RWPE2 (cell line): Measurements from ENCODE around the gene PDE4B.

Source experiments
- ATAC-seq: fragments of 200-7000 bp; cut with Tn5 transposase; 3 replicates; pipeline ENCODE4 v1.9.1; 2021; ENCODE audit warnings: low read depth
- DNase-seq: peaks from one replicate; pipeline ENCODE4 v3.0.0-alpha.2; 2020; ENCODE audit warnings: low spot score
- H3K27ac ChIP-seq: fragments of 450-650 bp; 2 replicates; pipeline ENCODE4 v1.5.1; 2017; ENCODE audit warnings: mild to moderate bottlenecking; ENCODE audit not compliant: poor library complexity, severe bottlenecking
- H3K27me3 ChIP-seq: fragments of 250-450 bp; sonication (Bioruptor Pico); 2 replicates; pipeline ENCODE4 v1.5.1; 2021; ENCODE audit warnings: mild to moderate bottlenecking, moderate library complexity; ENCODE audit not compliant: insufficient read depth, poor library complexity, severe bottlenecking
- H3K36me3 ChIP-seq: fragments of 250-450 bp; sonication (Bioruptor Pico); 2 replicates; pipeline ENCODE4 v1.5.1; 2020; ENCODE audit warnings: low read depth, mild to moderate bottlenecking, moderate library complexity
- H3K4me1 ChIP-seq: fragments of 250-450 bp; sonication (Bioruptor Pico); 2 replicates; pipeline ENCODE4 v1.5.1; 2021; ENCODE audit warnings: mild to moderate bottlenecking, moderate library complexity; ENCODE audit not compliant: insufficient read depth, poor library complexity, severe bottlenecking
- H3K4me3 ChIP-seq: fragments of 250-450 bp; sonication (Bioruptor Pico); 2 replicates; pipeline ENCODE4 v1.5.1; 2021; ENCODE audit warnings: mild to moderate bottlenecking, moderate library complexity; ENCODE audit not compliant: severe bottlenecking
- H3K9me3 ChIP-seq: fragments of 250-450 bp; sonication (Bioruptor Pico); 2 replicates; pipeline ENCODE4 v1.5.1; 2021; ENCODE audit warnings: mild to moderate bottlenecking, moderate library complexity; ENCODE audit not compliant: severe bottlenecking
- TF ChIP-seq, protein P1 (sequence below): fragments of 450-650 bp; IDR thresholded peaks from one replicate; pipeline ENCODE4 v1.5.1; 2017; ENCODE audit warnings: mild to moderate bottlenecking, moderate library complexity; ENCODE audit not compliant: poor library complexity, severe bottlenecking

The PDE4B gene

DNA sequence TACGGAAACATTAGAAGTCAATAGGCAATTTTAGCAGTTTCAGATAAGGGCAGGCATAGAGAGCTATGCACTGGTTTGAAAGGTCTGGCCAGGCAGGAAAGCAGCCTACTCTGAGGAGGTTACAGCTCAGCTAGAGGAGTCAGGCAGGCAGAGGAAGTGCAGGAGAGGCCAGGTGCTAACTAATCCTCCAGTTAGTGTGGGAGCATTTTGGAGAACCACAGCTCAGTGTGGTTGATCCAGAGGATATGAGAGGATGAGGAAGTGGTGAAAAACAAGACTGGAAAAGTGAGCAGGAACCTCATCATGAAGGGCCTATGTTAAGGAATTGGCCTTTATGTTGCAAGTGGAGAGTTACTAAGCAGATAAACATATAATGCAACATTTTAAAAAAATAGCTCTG lies 458.9 kb downstream of the PDE4B start:
- TF ChIP-seq, protein P1, sequence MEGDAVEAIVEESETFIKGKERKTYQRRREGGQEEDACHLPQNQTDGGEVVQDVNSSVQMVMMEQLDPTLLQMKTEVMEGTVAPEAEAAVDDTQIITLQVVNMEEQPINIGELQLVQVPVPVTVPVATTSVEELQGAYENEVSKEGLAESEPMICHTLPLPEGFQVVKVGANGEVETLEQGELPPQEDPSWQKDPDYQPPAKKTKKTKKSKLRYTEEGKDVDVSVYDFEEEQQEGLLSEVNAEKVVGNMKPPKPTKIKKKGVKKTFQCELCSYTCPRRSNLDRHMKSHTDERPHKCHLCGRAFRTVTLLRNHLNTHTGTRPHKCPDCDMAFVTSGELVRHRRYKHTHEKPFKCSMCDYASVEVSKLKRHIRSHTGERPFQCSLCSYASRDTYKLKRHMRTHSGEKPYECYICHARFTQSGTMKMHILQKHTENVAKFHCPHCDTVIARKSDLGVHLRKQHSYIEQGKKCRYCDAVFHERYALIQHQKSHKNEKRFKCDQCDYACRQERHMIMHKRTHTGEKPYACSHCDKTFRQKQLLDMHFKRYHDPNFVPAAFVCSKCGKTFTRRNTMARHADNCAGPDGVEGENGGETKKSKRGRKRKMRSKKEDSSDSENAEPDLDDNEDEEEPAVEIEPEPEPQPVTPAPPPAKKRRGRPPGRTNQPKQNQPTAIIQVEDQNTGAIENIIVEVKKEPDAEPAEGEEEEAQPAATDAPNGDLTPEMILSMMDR, result no peak
- H3K27ac ChIP-seq, result no peak overlapping the region
- no peak for DNase-seq
- H3K36me3 ChIP-seq, result no peaks in the 10 kb centered on the region
- H3K27me3 ChIP-seq, result no peaks in the 10 kb centered on the region
- H3K4me1 ChIP-seq, result no peaks in the 10 kb centered on the region
- H3K9me3 ChIP-seq, result no peaks in the 10 kb centered on the region
- H3K4me3 ChIP-seq, result no peak overlapping the region
- peak; percentile 53; the same call in 2 of the 3 replicates for ATAC-seq

DNA sequence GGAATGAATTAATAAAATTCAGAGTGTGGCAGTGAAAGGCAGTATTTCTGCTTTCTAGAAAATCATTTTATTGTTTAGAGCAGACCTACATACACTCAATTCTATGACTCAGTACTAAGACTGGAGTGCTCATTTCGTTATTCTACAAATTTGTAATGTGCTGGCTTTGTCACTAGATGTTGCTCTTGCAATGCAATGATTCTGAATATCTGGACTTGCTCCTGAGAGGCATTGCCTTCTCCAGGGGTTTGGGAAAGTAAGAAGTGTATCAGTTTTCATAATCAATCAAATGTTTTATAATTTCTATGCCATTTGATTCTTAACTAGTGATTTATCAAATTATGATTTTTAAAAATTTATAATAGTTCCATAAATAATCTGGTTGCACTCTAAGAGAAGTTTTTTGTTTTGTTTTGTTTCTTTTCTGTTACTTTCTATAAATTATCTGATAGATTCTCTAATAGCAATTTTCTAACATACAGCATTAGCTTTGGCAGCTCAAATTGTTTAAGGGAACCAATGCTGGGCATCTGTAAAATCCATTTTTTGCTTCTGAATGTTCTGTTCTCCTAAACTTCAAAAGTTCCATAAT lies 460.7 kb downstream of the PDE4B start:
- peak; percentile 89 for ATAC-seq
- Histone ChIP-seq H3K4me1 (no peaks in the 10 kb centered on the region), H3K27me3 (no peaks in the 10 kb centered on the region)

DNA sequence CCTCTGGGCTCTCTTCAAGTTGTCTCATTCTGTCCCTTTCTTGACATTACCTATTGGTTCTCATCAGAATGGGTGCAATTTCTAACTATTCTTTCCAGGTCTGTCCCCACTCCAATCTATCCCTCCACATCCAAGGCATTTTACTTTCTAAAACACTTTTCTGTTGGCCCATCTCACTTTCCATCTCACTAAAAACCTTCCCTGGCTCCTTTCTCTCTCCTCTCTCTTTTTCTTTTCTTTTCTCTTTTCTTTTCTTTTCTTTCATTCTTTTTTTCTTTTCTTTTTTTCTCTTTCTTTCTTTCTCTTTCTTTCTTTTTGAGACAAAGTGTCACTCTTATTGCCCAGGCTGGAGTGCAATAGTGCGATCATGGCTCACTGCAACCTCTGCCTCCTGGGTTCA lies 462.1 kb downstream of the PDE4B start:
- ATAC-seq, result no peak
- no peaks in the 10 kb centered on the region for H3K4me1 ChIP-seq

More for the DNA sequence above, 460.7 kb downstream of the PDE4B start:
- no peak for DNase-seq
- no peak overlapping the region for H3K4me3 ChIP-seq
- TF ChIP-seq, protein P1, result peak; percentile 90
- H3K36me3 ChIP-seq, result no peaks in the 10 kb centered on the region
- H3K27ac ChIP-seq, result no peak overlapping the region
- no peaks in the 10 kb centered on the region for H3K9me3 ChIP-seq

DNA sequence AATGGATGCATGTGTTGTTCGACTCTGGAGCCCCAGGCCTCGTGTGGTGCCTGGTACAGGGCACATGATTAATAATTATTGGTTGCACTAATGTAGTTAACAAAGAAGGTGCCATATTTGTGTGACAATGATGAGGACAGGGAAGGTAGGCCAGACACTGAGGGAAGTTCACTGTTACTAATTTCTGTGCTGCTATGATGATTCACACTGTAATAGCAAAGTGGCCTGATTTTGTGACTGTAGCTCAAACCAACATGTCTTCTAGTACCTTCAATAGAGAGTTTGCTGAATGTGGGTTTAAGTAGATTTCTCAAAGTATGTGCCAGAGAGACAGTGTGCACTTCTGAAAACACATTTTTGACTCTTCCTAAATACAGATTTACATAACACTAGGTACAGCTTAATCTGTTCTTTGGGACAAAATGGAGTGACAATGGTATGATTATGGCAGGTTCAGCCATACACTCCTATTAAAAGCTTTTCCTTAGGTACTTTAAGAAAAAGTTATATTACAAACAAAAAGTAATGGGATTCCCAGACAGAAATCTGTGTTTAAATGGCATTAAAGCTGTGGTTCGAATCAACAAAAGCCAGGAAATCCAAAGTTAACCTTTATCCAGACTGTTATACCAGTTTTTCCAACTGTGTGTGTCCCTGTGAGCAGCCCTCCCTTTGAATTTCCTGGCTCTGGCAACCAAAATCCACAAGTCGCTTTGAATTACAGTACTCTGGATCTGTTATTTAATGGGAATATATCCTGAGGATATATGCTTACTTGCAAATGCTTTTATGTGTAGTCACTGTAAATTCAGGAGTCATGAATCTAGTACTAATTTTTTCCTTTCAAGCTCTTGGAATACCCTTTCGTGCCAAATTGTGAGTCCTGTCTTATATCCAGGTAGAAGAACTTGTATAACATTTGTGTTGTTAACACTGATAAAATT lies 464.2 kb downstream of the PDE4B start:
- Histone ChIP-seq H3K27ac (no peak overlapping the region), H3K4me3 (no peak overlapping the region), H3K9me3 (no peaks in the 10 kb centered on the region), H3K4me1 (peaks cover 6% of the 10 kb centered on the region), H3K36me3 (no peaks in the 10 kb centered on the region), H3K27me3 (no peaks in the 10 kb centered on the region)
- TF ChIP-seq, protein P1, result no peak
- DNase-seq (no peak), ATAC-seq (no peak)

More for the DNA sequence above, 462.1 kb downstream of the PDE4B start:
- H3K27ac ChIP-seq, result no peak overlapping the region
- TF ChIP-seq, protein P1, result no peak
- H3K36me3 ChIP-seq, result no peaks in the 10 kb centered on the region
- no peaks in the 10 kb centered on the region for H3K9me3 ChIP-seq
- DNase-seq, result no peak
- H3K27me3 ChIP-seq, result no peaks in the 10 kb centered on the region
- no peak overlapping the region for H3K4me3 ChIP-seq
